ENCODE measurements around the gene EGF.

GRCh38 chr4:109976189-109976588 lies 63.5 kb downstream of the EGF start:
- TF ChIP-seq ARNTL (CRISPR knock-in tag; IDR thresholded peaks at IDR 0.05; ENCODE audit: borderline replicate concordance, low read depth) = no peak
- TF ChIP-seq ZFP30 (CRISPR knock-in tag; IDR thresholded peaks at IDR 0.05) = no peak
- TF ChIP-seq RARB (CRISPR knock-in tag; IDR thresholded peaks at IDR 0.05) = no peak
- no peak for TF ChIP-seq PATZ1 (CRISPR knock-in tag; IDR thresholded peaks at IDR 0.05; ENCODE audit: borderline replicate concordance)
- no peak for TF ChIP-seq ZNF565 (CRISPR knock-in tag; conservative IDR thresholded peaks at IDR 0.05; ENCODE audit: low read depth)
- no peak for TF ChIP-seq TSHZ2 (CRISPR knock-in tag; IDR thresholded peaks at IDR 0.05)
- TF ChIP-seq CSDC2 (CRISPR knock-in tag; IDR thresholded peaks at IDR 0.05) = no peak
- TF ChIP-seq ESRRG (CRISPR knock-in tag; IDR thresholded peaks at IDR 0.05) = no peak
- no peak for TF ChIP-seq TOX (CRISPR knock-in tag; IDR thresholded peaks at IDR 0.05; ENCODE audit: borderline replicate concordance)

Measured in SK-N-SH treated with all-trans-retinoic acid at 6 μM for 48 hours (cell line).